ENCODE results near the gene MUCL1. TPM values are rescaled to one million over a fixed set of nuclear protein-coding genes. Genes with fewer than 3 reads are reported as not detected.

Gene MUCL1
- total RNA-seq, 1 donor from 2014 or later = 15.4 TPM

DNA sequence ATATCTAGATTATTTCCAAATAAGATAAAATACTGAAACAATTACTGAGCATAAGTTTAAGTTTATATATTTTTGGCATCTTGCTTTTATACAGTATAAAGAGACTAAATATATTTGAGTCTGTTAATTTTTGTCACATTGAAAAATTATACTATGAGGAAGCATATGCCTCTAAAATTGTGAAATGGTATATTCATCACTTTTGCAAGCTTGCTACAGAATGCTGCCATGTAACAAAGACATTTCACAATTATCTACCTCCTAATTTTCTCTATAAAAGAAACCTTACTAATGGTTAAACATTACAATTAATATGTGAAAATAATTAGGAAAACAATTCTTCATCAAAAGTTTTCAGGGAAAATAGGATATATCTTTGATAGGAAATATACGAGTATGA is 22.7 kb upstream of the MUCL1 start:
- Mint-ChIP-seq H3K9me3 (ENCODE audit: unreplicated experiment) (no peaks in the 10 kb centered on the region), H3K27ac (ENCODE audit: unreplicated experiment) (no peak overlapping the region), H3K4me3 (ENCODE audit: unreplicated experiment) (no peak overlapping the region), H3K4me1 (ENCODE audit: unreplicated experiment) (peaks cover 19% of the 10 kb centered on the region), H3K27me3 (ENCODE audit: unreplicated experiment) (no peaks in the 10 kb centered on the region), H3K36me3 (ENCODE audit: low read depth, unreplicated experiment) (no peaks in the 10 kb centered on the region)
- TF ChIP-seq CTCF (IDR thresholded peaks at IDR 0.05; ENCODE audit: unreplicated experiment) = no peak
- no peak for DNase-seq (ENCODE audit: low spot score)

DNA sequence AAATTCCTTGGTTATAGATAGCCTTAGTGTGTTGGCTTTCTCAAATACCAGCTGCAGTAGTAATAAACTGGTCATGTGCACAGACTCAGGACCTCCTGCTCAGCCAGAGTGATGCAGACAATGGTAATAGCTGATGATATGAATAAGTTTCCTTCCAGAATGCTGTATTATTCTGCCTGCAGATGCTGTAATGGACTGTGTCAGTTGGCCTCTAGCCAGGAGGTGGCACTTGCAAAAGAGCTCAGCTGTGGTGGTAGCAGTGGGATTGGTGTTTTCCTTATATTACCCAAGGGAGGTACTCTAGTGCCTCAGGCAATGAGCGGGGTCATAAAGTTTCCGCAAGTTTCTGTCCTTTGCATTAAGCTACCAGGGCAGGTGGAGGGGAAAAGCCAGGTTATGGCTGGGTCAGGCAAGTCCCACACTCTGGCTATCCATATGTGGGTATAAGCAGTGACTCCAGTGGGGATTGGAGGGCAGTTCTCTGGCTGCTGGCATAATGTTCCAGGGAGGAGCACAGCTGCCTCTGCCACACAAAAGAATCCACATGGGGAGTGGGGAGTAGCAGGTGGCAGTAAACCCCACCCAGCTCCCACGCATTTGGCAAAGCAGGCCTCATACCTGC is 14.0 kb upstream of the MUCL1 start:
- no peak for DNase-seq (ENCODE audit: low spot score)
- H3K36me3 Mint-ChIP-seq (ENCODE audit: low read depth, unreplicated experiment) = no peaks in the 10 kb centered on the region
- no peak overlapping the region for H3K4me3 Mint-ChIP-seq (ENCODE audit: unreplicated experiment)
- H3K4me1 Mint-ChIP-seq (ENCODE audit: unreplicated experiment) = no peaks in the 10 kb centered on the region
- no peaks in the 10 kb centered on the region for H3K9me3 Mint-ChIP-seq (ENCODE audit: unreplicated experiment)
- no peak for TF ChIP-seq CTCF (IDR thresholded peaks at IDR 0.05; ENCODE audit: unreplicated experiment)
- no peaks in the 10 kb centered on the region for H3K27me3 Mint-ChIP-seq (ENCODE audit: unreplicated experiment)
- no peak overlapping the region for H3K27ac Mint-ChIP-seq (ENCODE audit: unreplicated experiment)

- Mint-ChIP-seq H3K27me3 (ENCODE audit: unreplicated experiment) (no peaks in the 10 kb centered on the region), H3K27ac (ENCODE audit: unreplicated experiment) (no peak overlapping the region), H3K4me3 (ENCODE audit: unreplicated experiment) (no peak overlapping the region), H3K36me3 (ENCODE audit: low read depth, unreplicated experiment) (no peaks in the 10 kb centered on the region), H3K4me1 (ENCODE audit: unreplicated experiment) (peaks cover 7% of the 10 kb centered on the region), H3K9me3 (ENCODE audit: unreplicated experiment) (no peaks in the 10 kb centered on the region)
- no peak for TF ChIP-seq CTCF (IDR thresholded peaks at IDR 0.05; ENCODE audit: unreplicated experiment)
- no peak for DNase-seq (ENCODE audit: low spot score)
These were observed 3.1 kb downstream of the MUCL1 start for GRCh38 chr12:54857406-54857805.

GRCh38 chr12:54858562-54858961 is 4.2 kb downstream of the MUCL1 start:
- no peaks in the 10 kb centered on the region for H3K36me3 Mint-ChIP-seq (ENCODE audit: low read depth, unreplicated experiment)
- no peak for DNase-seq (ENCODE audit: low spot score)
- peaks cover 7% of the 10 kb centered on the region for H3K4me1 Mint-ChIP-seq (ENCODE audit: unreplicated experiment)
- H3K4me3 Mint-ChIP-seq (ENCODE audit: unreplicated experiment) = no peak overlapping the region
- H3K27ac Mint-ChIP-seq (ENCODE audit: unreplicated experiment) = no peak overlapping the region
- no peaks in the 10 kb centered on the region for H3K9me3 Mint-ChIP-seq (ENCODE audit: unreplicated experiment)
- TF ChIP-seq CTCF (IDR thresholded peaks at IDR 0.05; ENCODE audit: unreplicated experiment) = no peak
- H3K27me3 Mint-ChIP-seq (ENCODE audit: unreplicated experiment) = no peaks in the 10 kb centered on the region

GRCh38 chr12:54859502-54859901 is 5.2 kb downstream of the MUCL1 start:
- Mint-ChIP-seq H3K27ac (ENCODE audit: unreplicated experiment) (no peak overlapping the region), H3K9me3 (ENCODE audit: unreplicated experiment) (no peaks in the 10 kb centered on the region), H3K36me3 (ENCODE audit: low read depth, unreplicated experiment) (no peaks in the 10 kb centered on the region), H3K27me3 (ENCODE audit: unreplicated experiment) (no peaks in the 10 kb centered on the region), H3K4me3 (ENCODE audit: unreplicated experiment) (no peak overlapping the region), H3K4me1 (ENCODE audit: unreplicated experiment) (peaks cover 7% of the 10 kb centered on the region)
- DNase-seq (ENCODE audit: low spot score) = no peak
- TF ChIP-seq CTCF (IDR thresholded peaks at IDR 0.05; ENCODE audit: unreplicated experiment) = no peak
